Mucosa of descending colon (tissue), 3 donors: ENCODE measurements around the gene MTG1. TPM values are rescaled to one million over a fixed set of nuclear protein-coding genes. Genes with fewer than 3 reads are reported as not detected.

ENCODE experiments used
- ATAC-seq: fragments of 200-7000 bp; cut with Tn5 transposase; one replicate; pipeline ENCODE4 v1.9.1; 2020; ENCODE audit warnings: mild to moderate bottlenecking, moderate library complexity
- DNase-seq, 3 donors: peaks; one replicate each; pipeline ENCODE4 v3.0.0-alpha.2; 2020
- H3K36me3 ChIP-seq: fragments of 200-600 bp; one replicate; pipeline ENCODE4 v1.8.0; 2021; ENCODE audit warnings: low read depth, mild to moderate bottlenecking
- H3K4me1 ChIP-seq: fragments of 200-600 bp; one replicate; pipeline ENCODE4 v1.8.0; 2021; ENCODE audit warnings: low read depth, mild to moderate bottlenecking
- H3K4me3 ChIP-seq: fragments of 200-600 bp; one replicate; pipeline ENCODE4 v1.8.0; 2021; ENCODE audit warnings: mild to moderate bottlenecking
- H3K9me3 ChIP-seq: fragments of 200-600 bp; one replicate; pipeline ENCODE4 v1.8.0; 2021; ENCODE audit warnings: mild to moderate bottlenecking
- intact Hi-C, 2 donors: fragments of 100-400 bp; cut with DNase I in 1 of 2; cut with micrococcal nuclease in 1 of 2; formaldehyde crosslinking; loops; one replicate each; pipeline versions ENCODE4 v1.11.0 to v1.11.1; 2022; cut with DNase I, micrococcal nuclease
- total RNA-seq, 3 donors: library from RNA; stranded (reverse); fragmentation: NEBNext Ultra II Directional in 2 of 3; extraction: Animal tissue kit (Norgen Biotek cat#: 25700) in 2 of 3; gene quantifications; one replicate each; pipeline versions ENCODE4 v1.2.1 to v1.2.4, GENCODE V29; 2021 to 2023
- TF ChIP-seq, protein P1 (sequence below): fragments of 200-600 bp; IDR thresholded peaks from one replicate; pipeline ENCODE4 v1.8.0; 2022; ENCODE audit warnings: antibody characterized with exemption, mild to moderate bottlenecking
- donor health status: DM: no; HTN: no; CAD: no; lungs with moderate emphysema.
- donor health status: DM: no; HTN: no; CAD: no.
- donor health status: DM: no; HTN: yes; CAD: no.

MTG1 gene
- total RNA-seq, 3 donors from 2014 or later: 43.6 to 52.7 (median 45.6) TPM

- H3K36me3 ChIP-seq: no peaks in the 10 kb centered on the region
- DNase-seq (no peak), ATAC-seq (no peak)
- no peak within 1 kb of the TSS for H3K4me3 ChIP-seq
- TF ChIP-seq, protein P1, sequence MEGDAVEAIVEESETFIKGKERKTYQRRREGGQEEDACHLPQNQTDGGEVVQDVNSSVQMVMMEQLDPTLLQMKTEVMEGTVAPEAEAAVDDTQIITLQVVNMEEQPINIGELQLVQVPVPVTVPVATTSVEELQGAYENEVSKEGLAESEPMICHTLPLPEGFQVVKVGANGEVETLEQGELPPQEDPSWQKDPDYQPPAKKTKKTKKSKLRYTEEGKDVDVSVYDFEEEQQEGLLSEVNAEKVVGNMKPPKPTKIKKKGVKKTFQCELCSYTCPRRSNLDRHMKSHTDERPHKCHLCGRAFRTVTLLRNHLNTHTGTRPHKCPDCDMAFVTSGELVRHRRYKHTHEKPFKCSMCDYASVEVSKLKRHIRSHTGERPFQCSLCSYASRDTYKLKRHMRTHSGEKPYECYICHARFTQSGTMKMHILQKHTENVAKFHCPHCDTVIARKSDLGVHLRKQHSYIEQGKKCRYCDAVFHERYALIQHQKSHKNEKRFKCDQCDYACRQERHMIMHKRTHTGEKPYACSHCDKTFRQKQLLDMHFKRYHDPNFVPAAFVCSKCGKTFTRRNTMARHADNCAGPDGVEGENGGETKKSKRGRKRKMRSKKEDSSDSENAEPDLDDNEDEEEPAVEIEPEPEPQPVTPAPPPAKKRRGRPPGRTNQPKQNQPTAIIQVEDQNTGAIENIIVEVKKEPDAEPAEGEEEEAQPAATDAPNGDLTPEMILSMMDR: no peak
- H3K4me1 ChIP-seq: no peaks in the 10 kb centered on the region
- H3K9me3 ChIP-seq: peaks cover 8% of the 10 kb centered on the region
- intact Hi-C loops: no loop called here
Measured at GRCh38 chr10:133453516-133454203, 59.7 kb downstream of the MTG1 start, which contains the start of gene SCART1. TSS of gene SCART1 (plus strand) at chr10:133453945. CDS start at chr10:133453998, 53 bp downstream.

GRCh38 chr10:133454204-133454893, 60.4 kb downstream of the MTG1 start:
- Histone ChIP-seq H3K4me3 (no peak overlapping the region), H3K9me3 (peaks cover under 1% of the 10 kb centered on the region), H3K36me3 (no peaks in the 10 kb centered on the region), H3K4me1 (no peaks in the 10 kb centered on the region)
- intact Hi-C loops: no loop called here
- DNase-seq (no peak), ATAC-seq (no peak)
- TF ChIP-seq, protein P1: no peak

DNA sequence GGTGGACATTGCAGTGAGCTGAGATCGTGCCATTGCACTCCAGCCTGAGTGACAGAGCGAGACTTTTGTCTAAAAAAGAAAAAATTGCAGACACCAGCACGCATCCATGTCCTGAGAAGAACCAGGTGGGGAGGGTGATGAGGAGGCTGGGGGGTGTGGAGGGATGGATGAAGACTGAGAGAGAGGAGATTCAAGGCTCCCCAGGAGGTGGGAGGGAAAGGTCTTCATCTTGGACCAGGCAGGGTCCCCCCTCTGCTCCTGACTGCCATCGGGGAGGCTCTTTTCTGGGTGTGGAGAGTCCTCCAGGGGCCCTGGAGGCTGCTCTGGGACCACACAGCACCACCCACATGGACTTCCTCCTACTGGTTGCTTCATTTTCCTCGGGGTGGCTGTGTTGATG, 61.2 kb downstream of the MTG1 start:
- DNase-seq (no peak), ATAC-seq (no peak)
- intact Hi-C loops: no loop called here
- Histone ChIP-seq H3K4me3 (no peak overlapping the region), H3K4me1 (no peaks in the 10 kb centered on the region), H3K9me3 (no peaks in the 10 kb centered on the region), H3K36me3 (no peaks in the 10 kb centered on the region)
- TF ChIP-seq, protein P1: no peak

DNA sequence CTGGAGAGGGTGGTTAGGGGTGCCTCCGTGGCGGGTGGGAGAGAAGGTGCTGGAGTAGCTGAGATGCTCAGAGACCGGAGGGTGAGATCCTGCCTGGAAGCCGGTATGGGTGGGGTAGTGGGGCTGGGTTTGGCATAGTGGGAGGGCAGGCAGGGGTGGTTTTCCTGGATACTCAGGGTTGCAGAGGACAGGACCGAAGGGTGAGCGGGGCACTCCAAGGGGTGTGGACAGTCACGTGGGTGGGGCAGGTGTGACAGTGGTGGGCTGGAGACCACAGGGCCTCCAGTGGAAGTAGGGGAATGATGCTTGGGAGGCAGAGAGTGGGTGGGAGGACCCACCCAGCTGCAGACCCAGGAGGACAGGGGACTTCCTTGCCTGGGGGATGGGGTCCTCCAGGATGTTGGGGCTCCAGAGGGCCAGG, 61.7 kb downstream of the MTG1 start:
- no peaks in the 10 kb centered on the region for H3K36me3 ChIP-seq
- ATAC-seq (no peak), DNase-seq (no peak)

DNA sequence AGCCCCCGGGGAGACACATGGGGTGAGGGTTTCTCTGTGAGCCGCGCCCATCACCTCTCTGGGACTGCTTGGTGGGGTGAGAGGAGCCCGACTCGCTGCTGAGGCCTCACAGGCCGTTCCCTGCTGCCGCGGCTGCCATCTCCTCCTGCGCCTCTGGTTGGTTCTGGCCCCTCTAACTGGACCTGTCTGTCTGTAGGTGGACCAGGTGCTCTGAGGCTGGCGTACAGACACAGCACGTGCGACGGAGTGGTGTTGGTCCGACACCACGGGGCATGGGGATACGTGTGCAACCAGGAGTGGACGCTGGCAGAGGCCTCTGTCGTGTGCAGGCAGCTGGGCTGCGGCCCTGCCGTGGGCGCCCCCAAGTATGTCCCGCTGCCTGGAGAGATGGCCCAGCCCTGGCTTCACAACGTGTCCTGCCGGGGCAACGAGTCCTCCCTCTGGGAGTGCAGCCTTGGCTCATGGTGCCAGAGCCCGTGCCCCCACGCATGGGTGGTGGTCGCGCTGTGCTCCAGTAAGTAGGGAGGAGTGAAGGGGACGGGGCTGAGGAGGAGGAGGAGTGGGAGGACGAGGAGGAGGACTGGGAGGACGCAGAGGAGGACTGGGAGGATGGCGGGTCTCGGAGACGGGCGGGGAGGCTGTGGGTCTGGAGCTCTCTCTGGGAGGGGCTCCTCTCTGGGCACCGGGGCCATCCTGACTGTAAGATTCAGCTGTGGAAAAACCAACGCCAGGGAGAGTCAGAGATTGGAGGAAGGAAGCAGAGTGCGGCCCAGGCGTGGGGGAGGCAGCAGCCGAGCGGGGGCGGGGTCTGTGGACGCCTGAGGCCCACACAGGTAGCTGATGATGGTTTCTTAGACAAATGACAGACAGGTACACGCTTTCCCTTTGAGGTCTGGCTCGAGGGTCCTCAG, 62.3 kb downstream of the MTG1 start:
- Histone ChIP-seq H3K36me3 (no peaks in the 10 kb centered on the region), H3K4me3 (no peak overlapping the region), H3K4me1 (no peaks in the 10 kb centered on the region), H3K9me3 (no peaks in the 10 kb centered on the region)
- no peak for DNase-seq
- intact Hi-C loops: no loop called here
- TF ChIP-seq, protein P1: no peak
- ATAC-seq: no peak

More for the DNA sequence above, 61.7 kb downstream of the MTG1 start:
- Histone ChIP-seq H3K4me3 (no peak overlapping the region), H3K4me1 (no peaks in the 10 kb centered on the region), H3K9me3 (no peaks in the 10 kb centered on the region)
- TF ChIP-seq, protein P1: no peak
- intact Hi-C loops: no loop called here
